ENCODE data around the gene LYRM9. TPM values are rescaled to one million over a fixed set of nuclear protein-coding genes. Genes with fewer than 3 reads are reported as not detected.
"Not testable (repeated sequence)": the region's sequence is repeated elsewhere in the genome, so short reads cannot be mapped to it uniquely, and the experiment has no call there.

LYRM9 gene
- total RNA-seq, 1 donor: 9.7 TPM

GRCh38 chr17:27832831-27833230, 60.3 kb downstream of the LYRM9 start:
- DNase-seq (ENCODE audit: low read depth): no peak
- H3K4me3 ChIP-seq (ENCODE audit: low read depth, low read length): no peak overlapping the region
- TF ChIP-seq CTCF (IDR thresholded peaks at IDR 0.05; ENCODE audit: insufficient read depth, low read length): no peak

GRCh38 chr17:27829888-27830287, 63.3 kb downstream of the LYRM9 start:
- DNase-seq (ENCODE audit: low read depth); H3K4me3 ChIP-seq (ENCODE audit: low read depth, low read length): not testable (repeated sequence)

- not testable (repeated sequence) for DNase-seq (ENCODE audit: low read depth)
Measured at GRCh38 chr17:27829143-27829711, 63.9 kb downstream of the LYRM9 start.

More at GRCh38 chr17:27829143-27829711, 63.9 kb downstream of the LYRM9 start:
- not testable (repeated sequence) for H3K4me3 ChIP-seq (ENCODE audit: low read depth, low read length)

Other genes with a start within 250 kb of the LYRM9 start
- gene NOS2, start 92.8 kb downstream of the LYRM9 start, total RNA-seq (ENCODE audit: low replicate concordance): 0.16 TPM in 1 of 2 replicates, not detected in the other
- 7.1 and 12.2 TPM in 2 replicates for gene NLK, start 149.3 kb upstream of the LYRM9 start, total RNA-seq (ENCODE audit: low replicate concordance)